GM18502 (cell line): ENCODE results near the gene MLPH.
A peak's percentile ranks its signal among the peaks of the same experiment; 100 is the strongest.
"Not testable (repeated sequence)": the region's sequence is repeated elsewhere in the genome, so short reads cannot be mapped to it uniquely, and the experiment has no call there.

Experiments
- ATAC-seq: cut with Tn5 transposase; IDR thresholded peaks from one replicate; pipeline ENCODE4 v1.9.1; 2021; ENCODE audit warnings: mild to moderate bottlenecking; ENCODE audit not compliant: unreplicated experiment, poor library complexity

The MLPH gene

DNA sequence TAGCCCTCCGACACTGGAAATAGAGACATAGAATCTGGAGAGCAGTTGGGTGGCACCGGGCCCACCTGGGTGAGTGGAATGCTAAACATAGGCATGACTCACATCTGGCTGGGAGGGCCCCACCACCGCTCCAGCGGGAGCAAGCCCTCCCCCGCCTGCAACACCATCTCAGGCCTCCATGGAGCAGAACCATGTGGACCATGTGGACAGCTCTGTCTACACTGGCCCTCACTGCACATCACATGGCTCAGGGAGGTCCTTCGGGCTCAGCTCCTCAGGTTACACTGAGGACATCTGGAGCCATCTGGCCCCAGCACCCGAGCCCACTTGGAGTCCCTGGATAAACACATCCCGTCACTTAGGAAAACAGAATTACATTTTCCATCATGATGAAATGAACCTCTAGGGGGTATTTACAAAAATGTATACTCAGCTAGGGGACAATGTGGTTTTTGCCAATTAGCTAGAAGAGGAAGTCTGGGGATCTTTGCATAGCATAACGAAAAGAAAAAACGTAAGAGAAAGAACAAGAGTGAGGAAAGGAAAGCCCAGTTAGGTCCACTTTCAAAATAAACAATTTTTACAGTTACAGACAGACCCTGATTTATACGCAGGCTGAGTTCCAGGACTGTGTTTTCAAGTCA lies 30.7 kb upstream of the MLPH start:
- no peak for ATAC-seq

DNA sequence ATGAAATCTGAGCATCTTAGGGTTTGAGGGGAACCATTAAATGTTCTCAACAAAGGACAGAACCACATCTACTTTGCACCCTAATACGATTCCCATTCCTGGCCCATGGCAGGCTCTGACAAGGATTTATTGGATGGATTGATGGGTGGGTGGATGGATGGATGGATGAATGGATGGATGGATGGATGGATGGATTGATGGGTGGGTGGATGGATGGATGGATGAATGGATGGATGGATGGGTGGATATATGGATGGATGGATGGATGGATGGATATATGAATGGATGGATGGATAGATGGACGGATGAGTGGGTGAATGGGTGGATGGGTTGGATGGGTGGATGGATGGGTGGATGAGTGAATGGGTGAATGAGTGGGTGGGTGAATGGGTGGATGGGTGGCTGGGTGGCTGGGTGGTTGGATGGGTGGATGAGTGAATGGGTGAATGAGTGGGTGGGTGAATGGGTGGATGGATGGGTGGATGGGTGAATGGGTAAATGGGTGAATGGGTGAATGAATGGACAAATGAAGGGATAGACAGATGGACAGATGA lies 29.6 kb upstream of the MLPH start:
- no peak for ATAC-seq

DNA sequence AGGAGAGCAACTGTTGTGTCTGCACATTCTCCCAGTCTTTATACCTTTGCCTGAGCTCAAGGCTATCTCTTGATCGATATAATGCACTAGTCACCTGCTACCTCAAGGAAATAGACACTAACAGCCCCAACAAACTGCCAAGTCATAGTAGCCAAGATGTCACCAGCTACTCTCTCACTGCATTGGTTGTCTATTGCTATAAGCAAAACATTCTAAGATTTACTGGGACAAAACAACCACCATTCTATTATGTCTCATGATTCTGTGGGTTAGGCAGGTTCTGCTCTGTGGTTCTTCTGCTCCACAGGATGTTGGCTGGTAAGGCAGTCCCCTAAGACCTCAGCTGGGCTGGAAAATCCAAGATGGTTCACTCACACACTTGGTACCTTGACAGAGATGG lies 28.5 kb upstream of the MLPH start:
- ATAC-seq = no peak

DNA sequence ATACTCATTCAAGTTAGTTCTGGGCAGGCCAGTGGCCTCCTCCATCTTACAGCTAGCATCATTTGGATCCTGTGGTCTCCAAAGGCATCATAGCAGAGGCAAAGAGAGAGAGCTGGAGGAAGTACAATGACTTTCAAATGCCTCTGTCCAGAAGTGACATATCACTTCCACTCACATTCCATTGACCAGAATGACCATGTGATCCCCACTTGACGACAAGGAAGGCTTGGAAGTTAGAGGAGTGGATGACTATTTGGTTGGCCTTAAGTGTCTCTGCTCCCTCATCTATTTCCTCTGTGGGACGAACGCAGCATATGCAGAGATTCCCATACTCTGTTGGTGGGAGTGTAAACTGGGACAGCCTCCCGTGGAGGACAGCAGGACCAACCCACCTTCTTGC lies 27.8 kb upstream of the MLPH start:
- no peak for ATAC-seq

DNA sequence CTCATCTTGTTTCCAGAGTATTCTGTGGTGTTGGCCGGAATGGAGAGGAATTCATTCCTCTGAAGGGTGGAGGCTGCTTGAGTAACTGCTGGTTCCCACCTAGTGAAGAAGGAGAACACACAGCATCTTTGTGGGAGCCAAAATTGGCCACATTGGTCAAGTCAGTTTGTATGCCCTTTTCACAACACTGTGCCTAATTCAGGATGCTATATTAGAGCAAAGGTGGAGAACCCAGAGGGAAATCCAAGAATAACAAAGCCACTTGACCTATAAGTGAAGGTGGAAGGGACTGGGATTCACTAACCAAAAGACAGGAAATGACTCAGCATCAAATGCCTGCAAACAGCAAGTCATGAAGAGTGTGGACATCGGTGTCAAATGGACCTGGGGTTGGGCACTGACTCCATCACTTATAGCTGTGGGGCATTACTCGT lies 27.3 kb upstream of the MLPH start:
- ATAC-seq = no peak

DNA sequence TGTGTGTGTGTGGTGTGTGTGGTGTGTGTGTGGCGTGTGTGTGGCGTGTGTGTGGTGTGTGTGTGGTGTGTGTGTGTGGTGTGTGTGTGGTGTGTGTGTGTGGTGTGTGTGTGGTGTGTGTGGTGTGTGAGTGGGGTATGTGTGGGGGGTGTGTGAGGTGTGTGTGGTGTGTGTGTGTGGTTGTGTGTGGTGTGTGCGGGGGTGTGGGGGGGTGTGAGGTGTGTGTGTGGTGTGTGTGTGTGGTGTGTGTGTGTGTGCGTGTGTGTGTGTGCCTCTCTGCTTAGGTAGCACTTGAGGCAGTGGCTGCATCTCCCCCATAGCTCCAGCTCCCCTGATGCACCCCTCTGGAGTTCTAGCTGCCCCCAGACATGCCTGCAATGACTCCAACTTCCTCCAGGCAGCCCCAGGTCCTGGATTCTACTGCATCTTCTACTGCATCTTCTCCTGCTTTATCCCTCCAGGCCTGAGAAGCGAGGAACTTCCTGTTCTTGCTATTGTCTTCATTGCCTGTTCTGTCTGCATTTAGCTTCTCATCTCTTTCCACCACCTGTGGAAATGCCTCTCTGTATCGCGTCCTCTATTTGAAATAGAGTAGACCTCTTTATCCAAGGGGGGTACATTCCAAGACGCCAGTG lies 22.2 kb upstream of the MLPH start:
- no peak for ATAC-seq

DNA sequence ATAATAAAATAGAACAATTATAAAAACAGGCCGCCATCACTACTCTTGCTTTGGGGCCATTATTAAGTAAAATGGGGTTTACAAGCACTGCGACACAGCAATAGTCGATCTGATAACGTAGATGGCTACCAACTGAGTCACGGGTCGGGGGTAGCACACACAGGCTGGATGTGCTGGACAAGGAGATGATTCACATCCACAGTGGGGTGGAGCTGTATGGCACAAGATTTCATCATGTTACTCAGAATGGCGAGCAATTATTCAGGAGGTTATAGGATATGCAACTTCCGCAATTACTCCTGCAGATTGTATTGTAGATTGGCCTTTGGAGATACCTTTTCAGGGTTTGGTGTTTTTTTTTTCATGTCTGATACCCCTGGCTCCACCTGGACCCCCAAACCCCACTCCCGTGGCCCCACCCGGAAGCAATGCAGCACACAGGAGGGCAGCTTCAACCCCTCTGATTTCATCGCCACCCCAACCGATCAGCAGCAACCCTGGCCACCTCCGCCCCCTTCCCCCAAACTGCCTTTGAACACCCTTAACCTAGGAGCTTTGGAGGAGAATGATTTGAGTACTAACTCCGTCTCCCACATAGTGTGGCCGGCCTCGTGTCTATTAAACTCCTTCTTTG lies 21.4 kb upstream of the MLPH start:
- no peak for ATAC-seq

DNA sequence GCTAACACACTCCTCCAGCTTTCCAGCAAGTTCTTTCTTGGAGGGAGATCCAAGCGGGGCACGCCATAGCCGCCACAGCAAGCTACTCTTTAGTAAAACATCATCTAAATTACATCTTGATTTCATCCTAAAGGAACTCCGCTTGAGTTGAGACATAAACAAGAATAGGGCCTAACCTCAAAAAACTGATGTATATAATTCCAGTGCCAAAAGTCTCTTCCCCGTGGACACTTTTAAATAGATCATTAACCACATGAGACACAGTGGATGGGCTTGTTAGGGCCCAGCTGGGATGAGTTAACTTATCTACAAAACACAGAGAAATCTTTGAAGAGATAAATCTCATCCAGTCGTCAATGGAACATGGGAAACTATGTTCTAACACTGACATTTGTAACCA lies 20.8 kb upstream of the MLPH start:
- no peak for ATAC-seq

DNA sequence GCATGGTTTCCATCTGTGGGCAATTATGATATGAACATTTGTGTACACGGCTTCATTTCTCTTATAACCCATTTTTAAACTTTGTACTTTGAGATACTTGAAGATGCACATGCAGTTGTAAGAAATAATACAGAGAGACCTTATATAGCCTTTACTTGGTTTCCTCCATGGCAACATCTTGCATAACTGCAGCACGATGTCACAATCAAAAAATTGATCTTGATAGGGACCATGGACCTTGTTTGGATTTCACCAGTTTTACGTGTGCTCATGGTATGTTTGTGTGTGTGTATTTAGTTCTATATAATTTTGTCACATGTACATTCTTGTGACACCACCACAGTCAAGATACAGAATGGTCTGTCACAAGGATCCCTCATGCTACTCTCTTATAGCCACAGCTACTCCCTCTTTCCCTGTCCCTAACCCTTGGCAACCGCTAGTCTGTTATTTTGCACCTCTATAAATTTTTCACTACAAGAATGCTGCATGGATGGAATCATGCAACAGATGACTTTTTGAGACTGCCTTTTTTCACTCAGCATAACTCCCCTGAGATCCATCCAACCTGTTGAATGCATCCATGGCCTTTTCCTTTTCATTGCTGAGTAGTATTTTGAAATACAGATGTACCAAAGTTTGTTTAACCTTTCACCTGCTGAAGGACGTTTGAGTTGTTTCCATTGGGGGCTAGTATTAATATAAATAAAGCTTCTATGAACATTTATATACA lies 19.4 kb upstream of the MLPH start:
- no peak for ATAC-seq

DNA sequence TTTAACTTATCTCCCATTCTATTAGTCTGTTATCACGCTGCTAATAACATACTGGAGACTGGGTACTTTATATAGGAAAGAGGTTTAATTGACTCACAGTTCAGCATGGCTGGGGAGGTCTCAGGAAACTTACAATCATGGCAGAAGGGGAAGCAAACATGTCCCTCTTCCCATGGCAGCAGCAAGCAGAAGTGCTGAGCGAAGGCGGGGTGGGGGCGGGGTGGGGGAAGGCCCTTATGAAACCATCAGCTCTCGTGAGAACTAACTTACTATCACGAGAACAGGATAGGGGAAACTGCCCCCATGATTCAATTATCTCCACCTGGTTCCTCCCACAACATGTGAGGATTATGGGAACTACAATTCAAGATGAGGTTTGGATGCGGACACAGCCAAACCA lies 17.6 kb upstream of the MLPH start:
- not testable (repeated sequence) for ATAC-seq

DNA sequence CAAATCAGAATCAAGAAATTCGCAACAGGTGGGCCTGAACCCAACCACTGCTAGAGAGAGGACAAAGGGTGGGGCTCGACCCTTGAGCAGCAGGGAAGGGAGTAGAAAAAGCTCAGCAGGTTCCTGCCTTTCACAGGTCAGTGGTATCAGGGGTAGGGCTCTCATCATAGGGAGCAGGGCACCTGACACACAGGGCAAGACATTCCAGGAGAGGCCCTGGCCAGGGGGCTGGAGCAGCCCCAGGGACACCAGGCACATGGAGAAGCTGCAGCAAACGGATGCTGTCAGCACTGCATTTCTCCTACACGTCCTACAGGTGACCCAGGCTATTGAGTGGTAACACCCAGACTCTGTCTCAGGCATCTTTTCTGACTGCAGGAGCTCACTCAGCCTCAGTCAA lies 17.2 kb upstream of the MLPH start:
- no peak for ATAC-seq

DNA sequence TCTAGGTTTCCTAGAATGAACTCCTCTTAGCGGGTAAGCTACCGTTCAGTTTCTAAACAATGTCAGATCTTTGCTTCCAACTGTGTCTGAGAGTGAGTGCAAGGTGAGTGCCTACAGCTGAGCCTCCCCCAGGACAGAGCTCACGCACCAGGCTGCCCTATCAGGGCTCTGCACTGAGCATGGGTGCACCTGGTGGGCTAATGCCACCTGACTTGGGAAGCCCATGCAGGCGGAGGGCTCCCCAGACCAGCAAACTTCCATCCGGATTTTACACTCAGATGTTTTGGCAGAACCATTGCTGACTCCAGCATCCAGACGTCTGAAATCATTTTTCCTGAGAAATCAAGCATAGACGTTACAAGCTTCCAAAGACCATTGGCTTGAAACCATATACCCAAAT lies 16.1 kb upstream of the MLPH start:
- ATAC-seq = no peak

DNA sequence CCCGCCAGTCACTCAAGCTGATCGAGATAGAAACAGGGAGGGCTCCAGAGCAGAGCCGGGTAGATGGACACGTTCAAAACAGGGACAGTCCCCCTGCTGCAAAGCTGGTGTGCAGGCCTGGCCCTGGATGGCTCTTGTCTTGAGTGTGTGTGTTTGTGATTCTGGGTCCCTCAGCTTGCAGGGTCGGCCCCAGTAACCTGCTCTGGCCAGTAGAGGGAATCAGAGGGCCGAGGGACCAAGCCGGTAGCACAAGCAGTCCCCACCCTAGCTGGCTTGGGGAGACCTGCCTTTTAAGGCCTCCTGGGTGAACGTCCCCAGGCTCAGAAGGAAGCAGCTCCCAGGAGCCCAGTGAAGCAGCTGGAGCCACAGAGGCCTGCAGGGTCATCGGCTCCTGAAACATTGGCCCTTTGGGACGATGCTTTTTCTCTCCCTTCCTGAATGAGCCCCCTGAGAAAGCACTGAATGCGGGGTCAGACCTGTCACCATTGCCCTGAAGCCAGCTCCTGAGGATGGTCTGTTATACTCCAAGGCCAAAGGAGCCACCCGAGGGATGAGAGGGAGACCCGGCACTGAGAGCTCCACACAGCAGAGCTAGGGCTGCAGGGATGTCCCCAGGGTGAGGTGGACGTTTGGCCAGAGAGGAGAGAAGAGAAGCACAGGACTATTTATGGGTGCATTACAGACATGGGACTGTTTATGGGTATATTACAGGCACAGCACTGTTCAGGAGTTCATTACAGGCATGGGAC lies 15.4 kb upstream of the MLPH start:
- no peak for ATAC-seq

DNA sequence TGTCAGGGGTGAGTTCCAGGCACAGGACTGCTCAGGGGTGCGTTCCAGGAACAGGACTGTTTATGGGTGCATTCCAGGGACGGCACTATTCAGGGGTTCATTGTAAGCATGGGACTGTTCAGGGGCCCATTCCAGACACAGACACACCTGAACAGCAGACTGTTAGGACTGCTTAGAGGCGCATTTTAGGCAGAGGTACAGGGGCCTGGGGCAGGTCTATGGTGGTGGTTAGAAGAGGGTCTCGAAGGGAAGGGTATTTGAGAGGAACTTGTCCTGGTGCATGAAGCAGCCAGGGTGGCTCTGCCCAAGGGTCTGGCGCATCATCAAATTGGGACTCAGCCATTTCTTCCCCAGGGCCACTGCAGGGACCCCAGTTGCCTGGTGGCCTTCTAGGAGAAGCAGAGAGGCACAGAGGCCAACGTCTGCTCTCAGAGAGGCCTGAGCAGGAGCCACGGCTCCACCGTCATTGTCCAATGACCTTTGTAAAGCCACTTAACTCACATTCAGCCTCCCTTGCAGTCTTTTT lies 14.8 kb upstream of the MLPH start:
- no peak for ATAC-seq

DNA sequence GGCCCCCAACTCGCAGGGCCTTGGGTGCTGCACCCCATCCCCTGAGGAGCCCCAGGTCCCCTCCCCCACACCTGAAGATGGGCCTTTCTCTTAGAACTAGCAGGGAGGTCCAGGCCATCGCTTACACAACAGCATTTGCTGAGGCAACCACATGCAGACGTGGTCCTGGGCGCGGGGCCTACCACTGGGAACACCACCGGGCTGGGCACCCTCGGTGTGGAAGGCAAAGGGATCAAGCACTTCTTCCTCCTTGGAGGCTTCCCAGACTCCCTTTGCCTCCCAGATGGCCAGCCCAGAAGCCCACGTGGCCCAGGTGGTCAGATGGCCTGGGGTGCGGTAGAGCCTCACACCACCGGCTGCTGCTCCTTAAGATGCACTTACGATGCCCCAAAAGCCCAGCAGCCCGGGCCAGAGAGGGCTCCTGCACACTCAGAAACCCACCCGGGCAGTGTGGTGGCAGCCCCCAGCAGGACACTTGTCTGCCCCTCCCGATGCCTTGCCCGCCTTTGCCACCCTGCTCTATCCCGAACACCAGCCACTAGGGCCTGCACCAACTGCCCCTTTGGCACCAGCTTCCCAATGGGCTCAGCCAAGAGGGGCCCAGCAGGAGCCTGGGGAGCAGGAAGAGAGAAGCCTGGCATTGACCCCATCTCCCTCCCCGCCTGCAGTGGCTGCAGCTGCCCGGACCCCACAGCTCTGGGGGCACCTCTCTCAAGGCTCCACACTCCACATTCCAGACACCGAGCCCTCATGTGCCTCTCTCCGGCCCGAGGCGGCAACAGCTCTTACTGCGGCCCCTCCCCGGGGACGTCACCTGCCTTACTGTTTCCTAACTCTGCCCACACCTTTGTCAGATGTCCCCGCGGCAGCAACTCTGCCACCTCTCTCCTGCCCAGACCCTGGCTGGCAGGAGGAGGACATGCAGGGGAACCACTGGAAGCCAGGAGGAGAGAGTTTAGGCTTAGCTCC lies 13.9 kb upstream of the MLPH start:
- no peak for ATAC-seq

DNA sequence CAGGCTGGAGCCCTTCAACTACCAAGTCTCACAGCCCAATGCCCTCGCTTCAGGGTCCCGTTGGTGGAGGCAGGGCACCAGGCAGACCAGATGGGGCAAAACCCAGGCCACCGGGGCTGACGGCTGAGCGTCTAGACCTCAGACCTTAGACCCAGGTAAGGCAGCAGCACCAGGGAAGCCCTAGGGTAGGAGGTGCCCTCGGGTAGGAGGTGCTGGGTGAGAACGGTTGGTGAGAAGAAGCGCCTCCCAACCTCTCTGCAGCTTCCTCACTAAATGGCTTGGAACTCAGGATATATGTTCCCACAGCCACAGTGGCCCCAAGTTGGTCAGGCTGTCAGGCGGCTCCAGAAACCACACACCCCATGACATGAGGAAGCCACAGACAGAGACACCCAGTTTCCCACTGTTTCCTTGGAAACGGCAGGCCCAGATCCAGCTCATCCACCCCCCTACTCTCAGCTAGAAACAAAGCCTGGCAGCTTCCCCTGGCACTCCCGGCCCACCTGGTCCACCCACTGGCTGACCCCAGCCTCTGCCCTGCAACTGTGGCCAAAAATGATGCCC lies 13.1 kb upstream of the MLPH start:
- no peak for ATAC-seq

DNA sequence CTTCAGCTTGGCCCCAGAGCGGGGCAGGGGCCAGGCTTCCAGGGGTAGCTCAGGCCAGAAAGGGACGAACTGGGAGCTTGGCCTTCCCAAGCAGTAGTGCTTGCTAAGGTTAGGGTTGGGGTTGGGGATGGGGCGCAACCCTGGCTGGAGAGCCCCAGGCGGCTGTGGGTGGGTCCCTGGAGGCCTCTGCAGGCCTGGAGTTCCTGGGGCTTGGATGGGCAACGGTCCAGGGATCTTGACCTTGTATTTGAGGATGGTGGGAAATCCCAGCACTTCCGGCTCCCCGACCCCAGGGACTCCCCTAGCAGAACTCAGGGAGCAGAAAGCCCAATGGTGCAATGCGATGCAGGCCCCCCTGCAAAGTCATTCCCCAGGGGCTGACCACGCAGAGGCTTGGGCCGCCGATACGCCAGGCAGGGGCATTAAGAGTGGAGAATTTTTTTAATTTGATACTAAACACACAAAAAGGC lies 12.6 kb upstream of the MLPH start:
- ATAC-seq = no peak

DNA sequence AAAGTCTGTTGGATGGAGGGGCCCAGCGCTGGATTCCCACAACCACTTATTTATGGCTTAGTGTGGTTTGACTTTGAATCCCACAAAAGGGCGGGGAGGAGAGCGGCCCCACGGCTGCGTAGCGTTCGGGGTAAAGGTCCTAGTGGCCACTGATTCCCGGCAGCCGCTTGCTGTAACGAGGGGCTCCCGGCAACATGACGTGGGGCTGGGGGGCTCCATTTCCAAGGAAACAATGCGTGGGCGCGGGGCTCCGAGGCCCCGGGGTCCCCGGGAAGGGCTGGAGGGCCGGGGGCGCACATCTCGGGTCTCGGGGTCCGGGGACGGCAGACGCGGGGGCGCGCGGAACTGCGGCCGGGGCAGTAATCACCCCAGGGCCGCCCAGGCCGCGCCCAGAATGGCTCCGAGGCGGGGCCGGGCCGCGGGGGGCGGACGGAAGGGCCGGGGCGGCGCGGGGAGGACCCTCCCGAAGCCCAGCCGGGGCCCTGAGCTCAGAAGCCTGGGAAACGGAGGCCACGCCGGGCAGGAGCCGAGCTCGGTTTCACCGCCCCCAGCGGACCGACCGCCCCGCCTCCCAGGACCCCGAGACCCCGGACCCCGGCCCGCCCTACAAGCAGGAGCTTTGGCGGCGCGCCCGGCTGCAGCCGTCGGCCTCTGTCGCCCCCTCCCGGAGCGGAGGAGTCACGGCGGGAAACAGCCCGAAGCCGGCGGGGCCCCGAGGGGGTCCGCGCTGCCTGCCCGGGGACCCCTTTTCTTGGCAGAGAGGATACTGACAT lies 11.9 kb upstream of the MLPH start:
- peak; percentile 80 for ATAC-seq
